NCI-H128 (cell line): ENCODE measurements around the gene PLIN5.
A peak's percentile ranks its signal among the peaks of the same experiment; 100 is the strongest.

Experiments
- DNase-seq: peaks from one replicate; lab custom pipeline; 2025; ENCODE audit not compliant: unreplicated experiment; lab: John Stamatoyannopoulos, UW

The PLIN5 gene

GRCh38 chr19:4534836-4535658 lies at the start of gene PLIN5:
Gene PLIN5 (minus strand): TSS chr19:4535224. CDS start chr19:4534074, 1,150 bp downstream.
- DNase-seq = peak; percentile 61

DNA sequence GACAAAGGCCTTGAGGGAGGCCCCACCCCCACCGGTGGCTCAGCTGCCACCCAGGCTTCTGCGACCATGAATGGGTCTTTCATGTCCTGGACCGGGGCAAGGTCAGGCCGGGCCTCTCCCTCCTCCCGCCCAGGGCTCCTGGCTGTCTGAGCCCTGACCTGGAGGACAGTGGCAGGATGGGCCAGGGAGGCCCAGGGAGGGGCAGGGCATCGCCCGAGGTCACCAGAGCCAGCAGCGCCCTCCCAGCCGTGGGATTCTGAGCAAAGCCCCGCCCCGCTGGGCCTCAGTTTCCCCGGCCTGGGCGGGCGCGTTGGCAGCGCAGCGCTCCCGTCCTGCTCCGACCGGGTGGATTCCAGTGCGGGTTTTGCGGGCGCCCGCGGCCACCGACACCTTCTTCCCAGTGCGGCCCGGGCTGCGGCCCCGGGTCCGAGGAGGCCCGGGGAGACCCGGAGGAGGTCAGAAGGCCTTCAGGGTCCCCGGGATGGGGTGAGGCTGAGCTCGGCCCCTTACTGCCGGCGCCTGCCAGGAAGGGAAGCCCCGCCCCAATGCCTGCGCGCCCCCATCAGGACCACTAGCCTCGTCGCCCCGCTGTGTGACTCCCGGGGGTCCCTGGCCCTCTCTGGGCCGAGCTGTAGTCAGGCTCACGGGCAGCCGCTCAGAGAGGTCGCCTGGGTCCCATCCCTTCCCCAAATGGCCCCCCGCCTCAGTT lies 49.1 kb upstream of the PLIN5 start:
- DNase-seq = no peak

GRCh38 chr19:4582980-4583842 lies 48.2 kb upstream of the PLIN5 start:
- no peak for DNase-seq

DNA sequence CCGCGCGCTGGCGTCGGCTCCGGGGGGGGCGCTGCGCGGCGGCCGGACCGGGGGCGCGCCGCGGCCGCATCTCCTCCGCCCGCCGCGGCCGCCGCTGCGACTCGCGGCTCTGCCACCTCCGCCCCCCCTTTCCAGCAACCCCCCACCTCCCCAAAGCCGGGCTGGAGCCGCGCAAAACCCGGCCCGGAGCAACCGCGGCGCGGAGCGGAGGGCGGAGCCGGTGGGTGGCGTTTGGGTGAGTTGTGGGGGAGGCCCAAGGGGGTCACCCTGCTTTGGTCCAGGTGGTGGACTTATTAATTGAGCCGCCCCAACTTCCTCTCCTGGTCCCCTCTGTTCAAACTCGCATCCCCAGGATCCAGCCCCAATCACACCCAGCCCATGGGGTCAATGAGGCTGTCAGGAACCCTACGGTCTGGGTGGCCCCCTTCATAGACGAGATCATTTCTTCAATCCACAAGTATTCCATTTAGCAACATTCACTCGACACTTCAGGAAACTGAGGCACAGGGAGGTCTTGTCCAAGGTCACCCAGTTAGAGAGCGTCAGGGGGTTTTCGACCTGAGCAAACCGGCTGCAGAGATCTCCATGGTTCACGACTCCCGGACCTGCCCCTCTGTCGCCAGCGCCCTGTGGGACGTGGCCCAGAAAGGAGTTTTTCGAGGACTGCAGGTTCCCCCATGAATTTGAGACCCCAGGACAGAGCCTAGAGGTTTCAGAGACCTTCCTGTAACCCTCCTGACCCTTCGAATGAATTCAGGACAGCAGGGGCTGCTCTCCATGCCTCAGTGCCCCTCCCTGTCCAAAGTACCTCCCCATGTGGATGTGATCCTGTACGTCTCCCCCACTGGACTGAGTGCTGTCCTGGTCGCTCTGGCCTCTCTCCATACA lies 46.9 kb upstream of the PLIN5 start:
- DNase-seq = peak; percentile 19

DNA sequence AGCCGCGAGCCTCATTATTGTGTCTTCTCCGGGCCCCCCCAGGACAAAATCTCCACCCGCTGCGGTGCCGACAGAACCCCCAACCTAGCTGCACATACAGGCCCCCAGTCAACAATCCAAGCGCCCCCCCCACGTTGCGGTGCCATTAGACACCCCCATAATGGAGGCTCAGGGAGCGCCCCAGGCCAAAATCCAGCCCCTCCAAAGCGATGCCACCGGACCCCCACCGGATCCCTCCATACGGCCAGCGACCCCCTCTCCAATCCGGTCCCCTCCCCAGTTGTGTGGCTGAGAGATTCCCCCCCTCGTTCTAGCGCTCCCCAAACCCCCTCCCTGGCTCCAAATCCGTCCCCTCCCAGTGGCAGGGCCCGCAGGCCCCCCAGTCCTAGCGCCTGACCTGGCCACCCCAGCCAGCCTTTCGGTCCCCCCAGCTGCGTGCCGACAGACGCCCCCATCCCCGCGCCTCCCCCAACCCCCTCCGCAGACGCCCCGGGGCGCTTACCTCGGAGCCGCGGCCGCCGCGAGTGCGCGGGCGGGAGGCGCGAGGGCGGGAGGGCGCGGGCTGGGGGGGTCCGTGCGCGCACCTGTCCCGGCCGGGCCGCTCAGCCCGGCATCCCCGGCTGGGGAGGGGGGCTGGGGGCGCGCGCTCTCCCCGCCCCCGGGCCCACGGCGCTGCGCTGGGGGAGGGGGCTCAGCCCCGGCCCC lies 46.1 kb upstream of the PLIN5 start:
- DNase-seq = no peak

DNA sequence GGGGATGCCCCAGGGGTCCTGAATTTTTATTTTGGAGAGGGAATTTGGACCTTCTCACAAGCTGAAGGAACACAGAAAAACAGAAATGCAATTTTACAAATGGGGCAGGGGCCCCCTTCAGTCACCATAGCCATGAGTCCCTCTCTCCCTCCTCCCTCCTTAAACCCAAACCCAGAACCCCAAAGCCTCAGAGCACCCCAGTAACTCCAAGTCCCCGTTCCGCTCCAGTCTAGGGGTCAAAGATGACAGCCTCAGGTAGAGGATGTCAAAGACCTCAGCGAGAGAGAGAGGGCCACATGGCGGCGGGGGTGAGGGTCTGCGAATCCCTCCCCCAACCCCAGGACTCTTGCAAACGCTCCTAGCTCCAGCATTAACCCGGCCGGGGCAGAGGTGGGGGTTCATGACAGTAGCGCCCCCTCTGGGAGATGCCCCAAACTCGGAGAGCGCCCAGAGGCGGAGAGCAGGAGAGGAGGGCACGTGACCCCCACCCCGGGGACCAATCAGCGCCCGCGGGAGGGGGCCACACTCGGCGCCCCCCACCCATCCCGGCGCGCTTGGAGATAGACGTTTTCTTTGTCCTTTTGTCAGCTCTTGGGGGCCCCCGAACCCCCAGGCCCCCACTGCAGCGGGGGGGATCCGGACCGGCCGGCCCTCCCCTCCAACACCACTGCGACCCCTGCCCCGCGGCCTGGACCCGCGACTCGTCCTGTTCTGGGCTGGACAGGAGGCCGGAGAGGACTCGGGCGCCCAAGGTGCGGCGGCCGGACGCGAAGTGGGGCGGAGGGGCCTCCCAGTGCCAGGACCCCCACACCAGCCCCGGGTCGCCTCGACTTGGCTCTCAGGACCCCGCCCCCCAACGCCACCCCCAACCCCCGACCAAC lies 45.2 kb upstream of the PLIN5 start:
- DNase-seq = no peak

- no peak for DNase-seq
These were observed 44.4 kb upstream of the PLIN5 start for GRCh38 chr19:4579389-4579788.

DNA sequence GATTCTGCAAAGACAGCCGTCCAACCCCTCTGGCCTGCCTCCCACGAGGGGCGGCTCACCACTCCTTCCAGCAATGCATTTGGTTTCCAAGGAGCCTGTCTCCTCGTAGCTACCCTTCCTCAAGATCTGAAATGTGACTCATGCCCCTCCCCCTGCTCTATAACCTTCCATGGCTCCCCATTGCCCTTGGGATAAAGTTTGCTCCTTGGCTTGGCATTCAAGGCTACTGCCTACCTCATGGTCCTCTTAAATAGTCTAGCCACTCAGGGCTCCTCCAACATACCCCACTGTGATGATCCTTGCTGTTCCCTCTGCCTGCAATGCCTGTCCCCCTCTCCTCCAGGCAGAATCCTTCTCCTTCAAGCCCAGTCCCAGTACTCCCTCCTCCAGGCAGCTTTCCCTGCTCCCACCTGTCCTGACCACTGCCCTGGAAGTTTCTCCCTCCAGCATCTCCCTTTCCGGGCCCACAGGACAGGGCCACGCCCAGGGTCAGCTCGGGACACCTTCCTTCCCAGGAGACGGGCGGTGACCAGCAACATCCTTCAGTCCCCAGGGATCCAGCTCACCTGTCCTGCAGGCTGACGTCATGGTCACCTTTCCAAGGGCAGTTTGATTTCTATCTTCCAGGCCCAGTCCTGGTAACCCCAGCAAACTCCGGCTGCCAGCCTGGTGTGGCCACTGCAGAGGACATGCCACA lies 43.7 kb upstream of the PLIN5 start:
- no peak for DNase-seq

DNA sequence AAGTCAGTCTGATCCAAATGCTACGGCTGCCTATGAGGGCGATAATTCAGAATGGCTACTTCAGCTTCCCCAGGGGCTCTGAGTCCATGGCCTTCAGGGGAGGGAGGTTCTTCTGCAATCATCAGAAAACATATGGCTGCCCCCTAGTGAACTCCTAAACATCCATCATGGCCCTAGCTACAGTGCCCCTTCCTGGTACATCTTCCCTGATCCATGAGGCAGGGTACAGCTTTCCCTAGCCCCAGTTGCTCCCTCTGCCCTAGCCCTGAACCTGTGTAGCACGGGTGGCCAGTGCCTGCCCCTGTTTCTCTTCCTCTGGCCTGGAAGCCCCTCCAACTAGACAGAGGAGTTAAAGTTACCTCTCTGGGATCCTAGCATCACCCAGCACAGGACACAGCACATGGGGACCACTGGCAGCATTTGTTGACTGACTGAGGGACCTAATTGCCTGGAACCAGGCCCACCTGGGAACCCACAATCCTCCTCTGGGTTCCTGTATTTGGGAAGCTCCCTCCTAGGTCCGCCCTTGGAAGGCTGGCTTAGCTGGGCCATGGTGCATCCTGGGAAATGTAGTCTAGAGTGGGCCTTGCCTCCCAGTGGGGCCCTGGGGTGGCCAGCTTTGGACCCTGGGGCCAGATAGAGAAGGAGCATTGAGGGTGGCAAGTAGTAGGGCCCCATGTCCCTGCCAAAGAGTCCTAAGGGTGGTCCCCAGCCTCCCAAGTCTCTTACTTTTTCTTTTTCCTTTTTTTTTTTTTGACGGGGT lies 42.2 kb upstream of the PLIN5 start:
- no peak for DNase-seq

- no peak for DNase-seq
These were observed 41.3 kb upstream of the PLIN5 start for GRCh38 chr19:4576016-4576933.

DNA sequence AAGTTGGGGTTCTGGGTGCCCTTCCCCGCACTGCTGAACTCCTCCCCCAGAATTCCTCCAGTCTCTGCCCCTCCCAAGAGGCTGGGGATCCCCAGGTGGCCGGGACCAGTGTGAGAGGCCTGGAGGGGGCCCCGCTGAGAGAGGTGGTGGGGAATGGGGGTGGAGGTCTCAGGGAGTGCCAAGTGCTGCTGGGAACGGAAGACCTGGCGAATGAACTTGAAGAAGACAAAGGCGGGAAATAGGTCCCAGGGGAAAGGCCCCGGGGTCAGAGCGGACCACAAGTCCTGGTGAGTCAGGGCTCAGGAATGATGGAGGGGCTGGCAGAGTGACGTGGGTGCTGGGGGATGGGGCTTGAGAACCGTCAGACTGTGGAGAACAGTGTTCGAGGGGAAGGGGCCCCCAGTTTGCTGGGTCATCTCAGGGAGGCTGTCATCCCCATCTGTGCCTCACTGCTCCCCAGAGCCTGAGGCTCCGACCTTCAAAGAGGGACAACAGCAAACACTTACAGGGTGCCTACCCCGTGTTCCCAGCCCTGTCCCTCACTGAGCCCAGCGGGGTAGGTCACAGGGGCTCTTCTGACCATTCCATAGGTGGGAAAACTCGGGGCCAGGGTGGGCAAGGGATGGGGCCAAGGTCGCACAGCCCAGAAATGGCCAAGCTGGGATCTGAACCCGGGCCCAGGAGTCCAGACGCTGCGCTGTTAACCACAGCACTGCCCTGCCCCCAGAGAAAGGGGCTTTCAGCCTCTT lies 40.4 kb upstream of the PLIN5 start:
- DNase-seq = no peak

GRCh38 chr19:4573682-4574081 lies 38.7 kb upstream of the PLIN5 start:
- DNase-seq = no peak

DNA sequence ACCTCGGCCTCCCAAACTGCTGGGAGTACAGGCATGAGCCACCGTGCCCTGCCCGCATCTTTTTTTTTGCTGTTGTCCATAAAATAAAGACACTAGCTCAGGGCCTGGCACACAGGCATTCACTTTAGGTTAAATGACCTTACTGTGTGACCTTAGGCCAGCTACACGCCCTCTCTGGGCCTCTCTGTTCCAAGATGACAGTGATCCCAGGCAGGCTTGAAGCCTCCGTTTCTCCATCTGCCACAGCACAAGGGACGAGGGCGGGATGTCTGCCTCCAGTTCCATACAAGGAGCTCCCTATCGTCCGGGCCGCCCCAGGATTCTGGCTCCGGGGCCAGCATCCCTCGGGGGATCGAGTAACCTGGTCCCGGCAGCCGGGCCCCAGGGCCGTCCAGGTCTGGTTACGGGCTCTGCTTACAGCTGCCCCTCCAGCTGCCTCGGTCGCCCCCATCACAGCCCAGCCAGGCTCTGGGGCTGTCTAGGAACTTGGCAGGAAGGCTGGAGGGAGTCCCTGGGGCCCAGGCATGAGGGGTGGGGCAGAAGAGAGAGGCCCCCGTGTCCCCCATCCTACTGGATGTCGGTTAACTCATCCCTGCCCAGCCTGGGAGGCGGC lies 36.4 kb upstream of the PLIN5 start:
- no peak for DNase-seq

- no peak for DNase-seq
These were observed 35.9 kb upstream of the PLIN5 start for GRCh38 chr19:4570916-4571304.

GRCh38 chr19:4570402-4570801 lies 35.4 kb upstream of the PLIN5 start:
- DNase-seq = no peak
